HL-60 (cell line): ENCODE results near the gene CHMP6.

Experiments used
- DNase-seq, 2 experiments: peaks; one replicate each; pipeline ENCODE4 v3.0.0-alpha.2; 2010 to 2020; ENCODE audit warnings: low read depth in 1 of 2, low spot score in 1 of 2
- H3K27ac ChIP-seq: fragments of 250-450 bp; sonication (Bioruptor Pico); replicated peaks from 2 replicates; pipeline ENCODE4 v1.5.1; 2020; ENCODE audit warnings: mild to moderate bottlenecking, moderate library complexity
- H3K27me3 ChIP-seq: fragments of 250-450 bp; sonication (Bioruptor Pico); 2 replicates; pipeline ENCODE4 v1.5.1; 2021; ENCODE audit warnings: mild to moderate bottlenecking, moderate library complexity; ENCODE audit not compliant: insufficient read depth, poor library complexity, severe bottlenecking
- H3K4me3 ChIP-seq: replicated peaks from 2 replicates; pipeline ENCODE4 v1.5.1; 2011; ENCODE audit warnings: mild to moderate bottlenecking, control low read depth, low read length; ENCODE audit not compliant: insufficient read depth
- CTCF ChIP-seq: IDR thresholded peaks from one replicate; pipeline ENCODE4 v1.5.1; 2011; ENCODE audit warnings: low read length, control low read depth, inconsistent platforms; ENCODE audit not compliant: insufficient read depth
- GABPA ChIP-seq: IDR thresholded peaks from 2 replicates; pipeline ENCODE4 v1.6.1; 2012; ENCODE audit warnings: low read depth
- POLR2AphosphoS5 ChIP-seq: IDR thresholded peaks from 2 replicates; pipeline ENCODE4 v1.6.1; 2012; ENCODE audit warnings: low read depth
- REST ChIP-seq: IDR thresholded peaks from 2 replicates; pipeline ENCODE4 v1.6.1; 2012; ENCODE audit warnings: low read depth; ENCODE audit not compliant: insufficient replicate concordance
- SPI1 ChIP-seq: IDR thresholded peaks from 2 replicates; pipeline ENCODE4 v1.6.1; 2012; ENCODE audit warnings: low read depth, mild to moderate bottlenecking, borderline replicate concordance

The CHMP6 gene

DNA sequence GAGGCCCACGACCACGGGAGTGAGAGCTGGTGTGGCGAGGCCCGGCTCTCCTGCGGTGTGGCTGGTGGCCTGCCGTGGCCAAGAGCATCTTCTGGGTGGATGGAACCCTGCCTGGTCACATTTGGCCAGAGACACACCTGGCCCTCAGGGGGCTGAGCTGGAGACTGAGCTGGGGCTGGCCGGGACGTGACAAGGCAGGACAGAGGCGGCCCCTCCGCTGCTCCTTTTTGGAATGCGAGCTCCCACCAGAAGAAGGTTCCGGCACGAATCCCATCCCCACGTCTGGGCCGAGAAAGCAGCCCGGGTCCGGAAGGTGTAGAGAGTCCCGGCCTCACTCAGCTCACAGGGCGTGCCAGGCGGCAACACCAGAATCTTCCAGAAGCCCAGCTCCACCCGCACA lies 26.0 kb upstream of the CHMP6 start:
- Histone ChIP-seq H3K4me3 (no peak overlapping the region), H3K27me3 (no peaks in the 10 kb centered on the region), H3K27ac (no peak overlapping the region)
- DNase-seq = no peak
- TF ChIP-seq SPI1 = no peak
- TF ChIP-seq POLR2AphosphoS5 = no peak
- TF ChIP-seq CTCF = no peak
- TF ChIP-seq GABPA = no peak
- no peak for TF ChIP-seq REST

- no peaks in the 10 kb centered on the region for H3K27me3 ChIP-seq
- TF ChIP-seq GABPA (no peak), SPI1 (no peak), REST (no peak), POLR2AphosphoS5 (no peak), CTCF (no peak)
- no peak for DNase-seq
- H3K27ac ChIP-seq = no peak overlapping the region
- H3K4me3 ChIP-seq = no peak overlapping the region
Observed at GRCh38 chr17:80967404-80967872, 24.2 kb upstream of the CHMP6 start.

- Histone ChIP-seq H3K27ac (no peak overlapping the region), H3K27me3 (no peaks in the 10 kb centered on the region), H3K4me3 (no peak overlapping the region)
- no peak for DNase-seq
- TF ChIP-seq REST (no peak), SPI1 (no peak), POLR2AphosphoS5 (no peak), GABPA (no peak), CTCF (no peak)
Observed at GRCh38 chr17:80968602-80969029, 23.0 kb upstream of the CHMP6 start.
